Small intestine (tissue), 7 donors: ENCODE results near the gene MBLAC1. TPM values are rescaled to one million over a fixed set of nuclear protein-coding genes. Genes with fewer than 3 reads are reported as not detected.

Experiments
- DNase-seq, 2 donors: peaks; one replicate each; pipeline versions ENCODE4 v3.0.0 to v3.0.0-alpha.2; 2013
- FAIRE-seq: peaks from 2 replicates; lab custom pipeline; 2012; peaks lifted over from hg19 to GRCh38; lab: Jason Lieb, UNC
- H3K27ac ChIP-seq, 3 donors: one replicate each; pipeline ENCODE4 v1.5.1; 2013; ENCODE audit warnings: low read length in 2 of 3, mild to moderate bottlenecking in 2 of 3, control low read depth in 1 of 3, inconsistent platforms in 1 of 3, low read depth in 1 of 3, moderate library complexity in 1 of 3
- H3K27me3 ChIP-seq, 3 donors: one replicate each; pipeline ENCODE4 v1.6.1; 2013; ENCODE audit warnings: low read length in 3 of 3, inconsistent platforms in 1 of 3; ENCODE audit not compliant: control insufficient read depth in 3 of 3, insufficient read depth in 3 of 3
- H3K36me3 ChIP-seq, 3 donors: one replicate each; pipeline ENCODE4 v1.6.1; 2013; ENCODE audit warnings: low read length in 3 of 3, inconsistent platforms in 1 of 3, low read depth in 1 of 3, mild to moderate bottlenecking in 1 of 3, moderate library complexity in 1 of 3; ENCODE audit not compliant: control insufficient read depth in 3 of 3, insufficient read depth in 2 of 3
- H3K4me1 ChIP-seq, 3 donors: one replicate each; pipeline ENCODE4 v1.6.1; 2013; ENCODE audit warnings: low read length in 2 of 3, inconsistent platforms in 1 of 3, low read depth in 1 of 3, mild to moderate bottlenecking in 1 of 3, moderate library complexity in 1 of 3; ENCODE audit not compliant: control insufficient read depth in 3 of 3, insufficient read depth in 2 of 3
- H3K4me3 ChIP-seq, 3 donors: one replicate each; pipeline ENCODE4 v1.5.1; 2013; ENCODE audit warnings: low read length in 3 of 3, control low read depth in 1 of 3, inconsistent platforms in 1 of 3, low read depth in 1 of 3, mild to moderate bottlenecking in 1 of 3, moderate library complexity in 1 of 3
- H3K9me3 ChIP-seq, 2 donors: one replicate each; pipeline ENCODE4 v1.6.1; 2013; ENCODE audit warnings: low read depth in 1 of 2, low read length in 1 of 2; ENCODE audit not compliant: control insufficient read depth in 2 of 2, insufficient read depth in 1 of 2
- WGBS, 3 donors: extraction: QIAGEN DNeasy Blood & Tissue Kit; methylation state at CpG; one replicate each; pipeline ENCODE4 v1.1.7; 2013; 5-methylcytosine and 5-hydroxymethylcytosine counted together
- polyA plus RNA-seq, 4 donors: library from polyadenylated mRNA; stranded (reverse) in 3 of 4; unstranded in 1 of 4; fragments of 200-250 nt in 3 of 4; fragments of 120-200 nt in 1 of 4; gene quantifications; one replicate each; pipeline versions ENCODE4 v1.2.1 to v1.2.3, GENCODE V29; 2013
- donor health status: healthy with polysubstance abuse.
- donor health status: control.
- donor health status: control.
- donor health status: Bipolar disorder and iron deficiency.
- donor health status: healthy.

The MBLAC1 gene
- polyA plus RNA-seq, 4 donors, result 2.0 to 3.3 (median 2.7) TPM

- no peak for FAIRE-seq
- Histone ChIP-seq H3K9me3 (no peaks in the 10 kb centered on the region), H3K4me1 (peaks cover 3 to 32% (median 4%) of the 10 kb centered on the region in 3 donors), H3K27me3 (peaks cover 0 to 38% (median 0%) of the 10 kb centered on the region in 3 donors), H3K27ac (no peak overlapping the region), H3K4me3 (peak overlapping the region in 1 of 3 donors; percentile 39), H3K36me3 (no peaks in the 10 kb centered on the region)
- WGBS, 3 donors, result 37 to 52% (median 40%) methylated on average over 12 to 14 of the region's 14 CpGs
- peak in 1 of 2 donors; percentile 45 for DNase-seq
Observed at GRCh38 chr7:100166970-100167911, 40.5 kb downstream of the MBLAC1 start.

DNA sequence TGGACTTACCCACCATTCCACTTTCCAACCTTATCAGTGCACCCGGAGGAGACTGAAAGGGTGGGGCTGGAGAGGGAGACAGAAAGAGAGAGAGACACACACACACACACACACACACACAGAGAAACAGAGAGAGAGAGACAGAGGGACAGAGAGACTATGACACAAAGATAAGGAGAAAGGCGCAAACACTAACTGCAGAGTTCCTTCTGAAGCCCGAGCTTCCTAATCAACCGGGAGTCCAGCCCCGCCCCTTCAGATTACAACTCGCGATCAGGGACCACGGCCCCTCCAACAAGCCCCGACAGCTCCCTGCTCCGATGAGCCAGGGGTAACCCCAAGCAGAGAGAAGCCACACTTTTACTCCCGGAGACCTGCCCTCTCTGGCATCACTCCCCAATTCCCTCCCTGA is 41.2 kb downstream of the MBLAC1 start:
- 0 to 5% (median 1%) methylated on average over 11 of the region's 11 CpGs for WGBS, 3 donors

GRCh38 chr7:100169147-100169850 is 42.5 kb downstream of the MBLAC1 start:
- peaks cover 3 to 24% (median 4%) of the 10 kb centered on the region in 3 donors for H3K4me1 ChIP-seq
- no peak for DNase-seq
- no peak overlapping the region for H3K4me3 ChIP-seq
- peaks cover 0 to 39% (median 0%) of the 10 kb centered on the region in 3 donors for H3K27me3 ChIP-seq
- 29 to 61% (median 45%) methylated on average over 11 of the region's 11 CpGs for WGBS, 3 donors
- H3K9me3 ChIP-seq, result no peaks in the 10 kb centered on the region
- FAIRE-seq, result no peak
- no peak overlapping the region for H3K27ac ChIP-seq
- H3K36me3 ChIP-seq, result no peaks in the 10 kb centered on the region

More for the DNA sequence above, 41.2 kb downstream of the MBLAC1 start:
- Histone ChIP-seq H3K27ac (peak overlapping the region in 2 of 3 donors; percentile 32 to 53), H3K4me1 (peaks cover 3 to 30% (median 4%) of the 10 kb centered on the region in 3 donors), H3K36me3 (no peaks in the 10 kb centered on the region), H3K4me3 (peak overlapping the region in 1 of 3 donors; percentile 39), H3K27me3 (peaks cover 0 to 39% (median 0%) of the 10 kb centered on the region in 3 donors), H3K9me3 (no peaks in the 10 kb centered on the region)
- DNase-seq, result peak; percentile 46 to 56
- no peak for FAIRE-seq

DNA sequence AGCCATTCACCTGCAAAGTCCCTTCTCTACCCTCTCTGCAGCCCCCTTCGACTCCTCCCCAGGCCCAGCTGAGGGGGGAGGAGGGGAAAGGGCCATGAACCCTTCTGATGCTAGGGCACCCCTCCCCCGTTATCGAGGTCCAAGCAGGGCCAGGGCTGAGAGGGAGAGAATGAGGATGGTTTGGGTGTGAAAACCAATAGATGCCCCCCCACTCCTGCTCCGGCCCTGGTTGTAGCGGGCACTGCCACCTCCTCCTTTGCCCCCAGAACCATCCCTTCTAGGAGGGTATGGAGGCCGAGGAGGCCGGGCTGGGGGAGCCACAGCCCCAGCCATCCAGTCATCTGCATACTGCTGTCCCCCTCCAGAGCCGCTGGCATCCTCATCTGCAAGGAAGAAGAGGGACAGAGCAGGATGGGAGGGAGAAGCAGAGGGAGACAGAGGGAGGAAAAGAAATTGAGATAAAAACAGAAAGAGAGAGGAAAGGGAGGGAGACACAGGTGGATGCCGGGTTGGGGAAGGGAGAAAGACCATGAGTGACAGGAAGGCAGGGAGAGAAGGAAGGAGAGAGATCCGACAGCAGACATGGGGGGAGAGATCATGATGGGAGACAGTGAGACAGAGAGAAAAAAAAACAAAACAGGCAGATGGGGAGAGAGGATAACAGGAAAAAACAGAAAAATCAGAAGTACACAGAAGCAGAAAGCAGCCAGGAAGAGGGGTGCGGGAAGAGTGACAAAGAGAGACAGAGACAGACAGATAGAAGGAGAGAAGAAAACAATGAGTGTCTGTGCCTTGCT is 43.5 kb downstream of the MBLAC1 start:
- WGBS, 3 donors, result 85 to 89% (median 89%) methylated on average over 11 of the region's 11 CpGs

DNA sequence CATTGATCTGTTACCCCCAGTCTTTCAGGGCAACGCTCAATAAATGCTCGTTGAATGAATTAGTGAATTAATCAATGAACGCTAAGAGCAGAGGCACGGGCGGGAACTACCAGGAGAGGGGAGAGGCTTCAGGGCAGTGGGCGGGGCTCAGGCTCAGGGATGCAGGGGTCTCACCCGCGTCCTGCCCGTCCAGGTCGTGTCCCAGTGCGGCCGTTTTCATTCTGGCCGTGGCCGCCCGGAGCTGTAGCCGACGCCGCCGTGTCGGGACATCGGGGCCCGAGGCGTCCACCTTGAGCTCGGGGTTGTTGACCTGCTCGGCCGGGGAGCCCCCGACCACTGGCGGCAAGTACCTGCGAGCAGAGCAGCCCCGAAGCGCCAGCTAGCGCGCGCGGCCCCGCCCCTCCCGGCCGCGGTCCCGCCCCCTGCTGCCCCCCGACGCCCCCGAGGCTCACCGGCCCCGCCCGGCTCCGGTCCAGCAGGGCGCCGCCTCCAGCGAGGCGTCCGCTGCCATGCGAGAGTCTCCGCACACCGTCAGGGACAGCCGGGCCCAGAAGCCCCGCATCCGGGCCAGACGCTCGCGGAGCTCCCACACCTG is 44.4 kb downstream of the MBLAC1 start:
- DNase-seq (no peak), FAIRE-seq (no peak)
- WGBS, 3 donors, result 2 to 5% (median 3%) methylated on average over 38 to 61 of the region's 61 CpGs
- Histone ChIP-seq H3K27ac (no peak overlapping the region), H3K36me3 (no peaks in the 10 kb centered on the region), H3K4me1 (peaks cover 3 to 24% (median 4%) of the 10 kb centered on the region in 3 donors), H3K27me3 (peaks cover 0 to 39% (median 0%) of the 10 kb centered on the region in 3 donors), H3K4me3 (peak overlapping the region in 2 of 3 donors; percentile 27 to 54), H3K9me3 (no peaks in the 10 kb centered on the region)

More for the DNA sequence above, 43.5 kb downstream of the MBLAC1 start:
- FAIRE-seq (no peak), DNase-seq (no peak)
- H3K9me3 ChIP-seq, result no peaks in the 10 kb centered on the region
- H3K36me3 ChIP-seq, result no peaks in the 10 kb centered on the region
- H3K4me1 ChIP-seq, result peaks cover 3 to 24% (median 4%) of the 10 kb centered on the region in 3 donors
- H3K4me3 ChIP-seq, result no peak overlapping the region
- no peak overlapping the region for H3K27ac ChIP-seq
- peaks cover 0 to 39% (median 0%) of the 10 kb centered on the region in 3 donors for H3K27me3 ChIP-seq

- DNase-seq (no peak), FAIRE-seq (no peak)
- no peaks in the 10 kb centered on the region for H3K9me3 ChIP-seq
- no peak overlapping the region for H3K27ac ChIP-seq
- no peaks in the 10 kb centered on the region for H3K36me3 ChIP-seq
- 9 to 18% (median 11%) methylated on average over 18 to 22 of the region's 22 CpGs for WGBS, 3 donors
- H3K4me3 ChIP-seq, result peak overlapping the region in 1 of 3 donors; percentile 54
- H3K4me1 ChIP-seq, result peaks cover 3 to 21% (median 4%) of the 10 kb centered on the region in 3 donors
- peaks cover 0 to 33% (median 0%) of the 10 kb centered on the region in 3 donors for H3K27me3 ChIP-seq
Observed at GRCh38 chr7:100171840-100172239, 45.1 kb downstream of the MBLAC1 start.

- Histone ChIP-seq H3K4me3 (no peak overlapping the region), H3K9me3 (peaks cover 0 to 7% of the 10 kb centered on the region in 2 donors), H3K27ac (no peak overlapping the region), H3K27me3 (peaks cover 0 to 41% (median 0%) of the 10 kb centered on the region in 3 donors), H3K36me3 (no peaks in the 10 kb centered on the region), H3K4me1 (peaks cover 0 to 7% (median 4%) of the 10 kb centered on the region in 3 donors)
- 80 to 86% (median 86%) methylated on average over 11 of the region's 11 CpGs for WGBS, 3 donors
- FAIRE-seq (no peak), DNase-seq (no peak)
Observed at GRCh38 chr7:100173806-100174495, 47.2 kb downstream of the MBLAC1 start.
